ENCODE data around the gene AMZ1.

GRCh38 chr7:2638224-2638991, 49.6 kb upstream of the AMZ1 start:
- TF ChIP-seq CTCF (IDR thresholded peaks at IDR 0.05; ENCODE audit: borderline replicate concordance, extremely low read depth, low read length, poor library complexity, severe bottlenecking), result no peak
- no peak for TF ChIP-seq EZH2 (IDR thresholded peaks at IDR 0.05; ENCODE audit: borderline replicate concordance, low read depth, low read length, severe bottlenecking)
